CD4-positive, alpha-beta memory T cell (primary cell): Measurements from ENCODE around the gene SHISAL1. TPM values are rescaled to one million over a fixed set of nuclear protein-coding genes. Genes with fewer than 3 reads are reported as not detected.

Source experiments
- CTCF ChIA-PET: fragments of 350-600 bp; sonication (Branson Sonifier 250); formaldehyde crosslinking; loops from one replicate; lab custom pipeline; 2021; ENCODE audit warnings: inconsistent platforms; ENCODE audit not compliant: partially characterized antibody; lab: Charles Lee
- POLR2A ChIA-PET: fragments of 350-600 bp; sonication (Branson Sonifier 250); formaldehyde crosslinking; loops from one replicate; lab custom pipeline; 2021; ENCODE audit not compliant: partially characterized antibody; lab: Charles Lee
- DNase-seq, 5 donors: peaks; one replicate each; pipeline versions ENCODE4 v3.0.0 to v3.0.0-alpha.2; 2020 to 2022; ENCODE audit warnings: mixed read lengths in 1 of 5
- H3K27ac ChIP-seq: one replicate; pipeline ENCODE4 v1.7.0; 2013; ENCODE audit warnings: low read depth, low read length
- H3K27me3 ChIP-seq: 2 replicates; pipeline ENCODE4 v1.7.0; 2013; ENCODE audit warnings: mild to moderate bottlenecking, low read length, moderate library complexity; ENCODE audit not compliant: insufficient read depth
- H3K36me3 ChIP-seq: 2 replicates; pipeline ENCODE4 v1.7.0; 2013; ENCODE audit warnings: mild to moderate bottlenecking, low read length, moderate library complexity; ENCODE audit not compliant: insufficient read depth
- H3K4me1 ChIP-seq: 2 replicates; pipeline ENCODE4 v1.7.0; 2013; ENCODE audit warnings: mild to moderate bottlenecking, low read length, moderate library complexity; ENCODE audit not compliant: insufficient read depth
- H3K4me3 ChIP-seq, 2 donors: one replicate each; pipeline ENCODE4 v1.7.0; 2013; ENCODE audit warnings: low read length in 2 of 2, mild to moderate bottlenecking in 1 of 2
- H3K9me3 ChIP-seq, 2 donors: one replicate each; pipeline ENCODE4 v1.7.0; 2013; ENCODE audit warnings: low read length in 2 of 2, control low read depth in 1 of 2; ENCODE audit not compliant: control insufficient read depth in 1 of 2
- H3K27ac Mint-ChIP-seq, 7 donors: one replicate each; pipeline ENCODE4 v1.8.0; 2020 to 2021; ENCODE audit warnings: mixed read lengths in 7 of 7, mild to moderate bottlenecking in 6 of 7, inconsistent platforms in 3 of 7, moderate library complexity in 3 of 7
- H3K27me3 Mint-ChIP-seq, 2 donors: one replicate each; pipeline ENCODE4 v1.8.0; 2020 to 2021; ENCODE audit warnings: mixed read lengths in 2 of 2
- H3K36me3 Mint-ChIP-seq, 2 donors: one replicate each; pipeline ENCODE4 v1.8.0; 2020 to 2021; ENCODE audit warnings: mixed read lengths in 2 of 2, inconsistent platforms in 1 of 2, mild to moderate bottlenecking in 1 of 2
- H3K4me1 Mint-ChIP-seq, 4 donors: one replicate each; pipeline ENCODE4 v1.8.0; 2020 to 2021; ENCODE audit warnings: mixed read lengths in 4 of 4, mild to moderate bottlenecking in 1 of 4
- H3K4me3 Mint-ChIP-seq, 8 donors: one replicate each; pipeline ENCODE4 v1.8.0; 2020 to 2021; ENCODE audit warnings: mixed read lengths in 8 of 8, mild to moderate bottlenecking in 7 of 8, moderate library complexity in 6 of 8, inconsistent platforms in 3 of 8
- H3K9me3 Mint-ChIP-seq, 8 donors: one replicate each; pipeline ENCODE4 v1.8.0; 2020 to 2021; ENCODE audit warnings: mixed read lengths in 8 of 8, mild to moderate bottlenecking in 5 of 8, inconsistent platforms in 3 of 8, moderate library complexity in 1 of 8
- intact Hi-C: fragments of 100-400 bp; cut with micrococcal nuclease; formaldehyde crosslinking; loops from one replicate; pipeline ENCODE4 v1.15.1; 2023
- polyA plus RNA-seq, 2 donors: library from polyadenylated mRNA; unstranded; fragments of 300-500 nt; fragmentation: Illumina TruSeq; gene quantifications; one replicate each; pipeline ENCODE4 v1.2.3, GENCODE V29; 2021
- total RNA-seq, 2 experiments: library from RNA; stranded (reverse); gene quantifications; one replicate each; pipeline ENCODE4 v1.2.3, GENCODE V29; 2021

Gene SHISAL1
- total and polyA plus RNA-seq, 4 experiments from 2014 or later = not detected

DNA sequence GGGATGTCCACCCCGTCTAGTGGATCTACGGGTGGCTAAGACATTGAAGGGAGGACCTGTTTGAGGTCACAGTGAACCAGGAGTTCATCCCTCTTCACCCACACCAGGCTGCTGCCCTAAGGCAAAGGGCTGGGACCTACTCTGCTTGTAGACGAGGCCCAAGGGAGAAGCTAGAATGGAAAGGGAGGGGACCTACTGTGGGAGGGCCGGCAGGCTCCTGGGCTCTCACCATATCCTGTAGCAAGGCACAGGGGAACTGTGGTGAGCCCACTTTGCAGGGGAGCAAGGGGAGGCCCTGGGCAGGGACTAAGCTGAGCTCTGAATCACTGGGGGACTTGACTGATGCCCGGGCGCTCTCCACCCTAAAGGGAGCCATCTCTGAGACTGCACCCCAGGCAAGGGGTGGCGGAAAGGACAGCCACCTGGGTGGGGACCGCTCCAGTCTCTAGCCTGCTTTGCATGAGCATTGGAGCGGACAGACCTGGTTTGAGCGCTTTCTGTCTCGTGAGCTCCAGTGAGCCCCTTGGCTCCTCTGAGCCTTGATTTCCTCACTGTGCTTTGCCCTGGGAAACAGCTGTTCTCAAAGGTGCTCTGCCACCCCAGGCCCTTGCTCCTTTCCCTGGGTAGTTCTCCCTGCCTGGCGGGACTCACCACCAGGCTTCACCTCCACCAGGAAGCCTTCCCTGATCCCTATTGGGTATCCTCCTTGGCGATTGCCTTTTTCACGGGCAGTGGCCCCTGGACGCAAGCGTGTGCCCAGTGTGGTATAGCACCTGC is 107.8 kb downstream of the SHISAL1 start:
- peak overlapping the region in 1 of 7 donors; percentile 29 for H3K27ac Mint-ChIP-seq
- intact Hi-C loops = no loop called here
- peaks cover 1 to 11% (median 4%) of the 10 kb centered on the region in 4 donors for H3K4me1 Mint-ChIP-seq
- peaks cover 31 to 45% of the 10 kb centered on the region in 2 donors for H3K36me3 Mint-ChIP-seq
- Histone ChIP-seq H3K27ac (no peak overlapping the region), H3K9me3 (no peaks in the 10 kb centered on the region), H3K27me3 (no peaks in the 10 kb centered on the region), H3K4me1 (no peaks in the 10 kb centered on the region), H3K4me3 (no peak overlapping the region), H3K36me3 (no peaks in the 10 kb centered on the region)
- H3K4me3 Mint-ChIP-seq = no peak overlapping the region
- CTCF ChIA-PET = no interaction called here
- no peak for DNase-seq
- H3K27me3 Mint-ChIP-seq = no peaks in the 10 kb centered on the region
- POLR2A ChIA-PET = no interaction called here
- peaks cover 0 to 12% (median 8%) of the 10 kb centered on the region in 8 donors for H3K9me3 Mint-ChIP-seq

DNA sequence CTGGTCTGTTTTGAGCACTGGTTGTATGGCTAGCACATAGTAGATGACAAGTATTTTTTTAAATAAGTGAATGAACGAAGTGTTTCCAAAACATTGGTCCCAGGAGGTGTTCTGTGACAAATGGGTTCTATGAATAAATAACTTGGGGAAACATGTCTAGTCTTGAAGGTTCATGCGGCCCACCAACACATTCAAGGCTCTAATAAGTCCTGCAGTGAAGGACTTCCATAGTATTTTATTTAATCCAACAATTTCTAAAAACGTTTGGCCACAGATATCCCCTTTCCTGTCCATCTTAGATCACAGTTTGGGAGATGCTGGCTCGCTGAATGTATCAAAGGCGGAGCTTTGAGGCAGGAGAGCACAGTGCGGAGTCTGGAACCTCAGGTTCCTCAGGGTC is 109.5 kb downstream of the SHISAL1 start:
- H3K9me3 ChIP-seq = no peaks in the 10 kb centered on the region
- Mint-ChIP-seq H3K27ac (peak overlapping the region in 1 of 7 donors; percentile 8), H3K4me3 (no peak overlapping the region), H3K9me3 (peaks cover 0 to 2% (median 0%) of the 10 kb centered on the region in 8 donors), H3K4me1 (peaks cover 8 to 13% (median 11%) of the 10 kb centered on the region in 4 donors), H3K27me3 (no peaks in the 10 kb centered on the region), H3K36me3 (peaks cover 35 to 54% of the 10 kb centered on the region in 2 donors)
- intact Hi-C loops = no loop called here
- ChIA-PET POLR2A (interaction anchor here (1.4 kb wide), 1 partner anchor 22 kb away, joined by 4 read pairs; the partner anchor contains the start of gene PARVG), CTCF (no interaction called here)
- no peak overlapping the region for H3K27ac ChIP-seq
- DNase-seq = no peak
- H3K36me3 ChIP-seq = peaks cover 11% of the 10 kb centered on the region
- no peaks in the 10 kb centered on the region for H3K4me1 ChIP-seq
- H3K27me3 ChIP-seq = no peaks in the 10 kb centered on the region
- H3K4me3 ChIP-seq = no peak overlapping the region

DNA sequence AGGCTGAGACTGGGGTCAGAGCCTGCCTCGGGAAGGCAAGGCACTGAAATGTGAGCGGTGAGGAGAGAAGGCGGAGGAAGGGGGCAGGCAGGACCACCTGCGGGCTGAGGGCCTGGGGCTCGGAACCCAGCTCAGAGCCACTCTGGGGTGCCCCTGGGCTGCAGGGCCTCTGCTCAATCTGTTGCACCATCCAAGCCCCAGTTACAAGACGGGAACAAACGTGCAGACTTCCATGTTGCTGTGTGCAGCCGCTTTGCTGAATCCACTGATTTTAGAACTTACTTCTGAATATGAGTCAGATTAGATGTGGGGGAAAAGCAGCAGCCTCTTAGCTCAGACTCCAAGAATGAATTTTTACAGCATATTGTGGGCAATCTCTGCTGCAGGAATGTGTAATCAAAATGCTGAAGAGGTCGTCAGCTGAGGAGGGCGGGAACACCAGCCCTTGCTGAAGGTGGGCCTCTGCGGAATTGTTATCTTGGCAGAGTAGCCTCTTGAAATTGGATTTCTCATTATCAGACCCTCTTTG is 110.4 kb downstream of the SHISAL1 start:
- Mint-ChIP-seq H3K27me3 (no peaks in the 10 kb centered on the region), H3K36me3 (peaks cover 40 to 57% of the 10 kb centered on the region in 2 donors), H3K9me3 (no peaks in the 10 kb centered on the region), H3K27ac (no peak overlapping the region), H3K4me3 (no peak overlapping the region), H3K4me1 (peaks cover 8 to 13% (median 10%) of the 10 kb centered on the region in 4 donors)
- Histone ChIP-seq H3K4me3 (no peak overlapping the region), H3K27me3 (no peaks in the 10 kb centered on the region), H3K27ac (no peak overlapping the region), H3K4me1 (no peaks in the 10 kb centered on the region), H3K36me3 (peaks cover 13% of the 10 kb centered on the region), H3K9me3 (no peaks in the 10 kb centered on the region)
- CTCF ChIA-PET = no interaction called here
- DNase-seq = no peak
- intact Hi-C loops = no loop called here
- POLR2A ChIA-PET = interaction anchor here (1.4 kb wide), 1 partner anchor 21 kb away, joined by 4 read pairs; the partner anchor contains the start of gene PARVG

DNA sequence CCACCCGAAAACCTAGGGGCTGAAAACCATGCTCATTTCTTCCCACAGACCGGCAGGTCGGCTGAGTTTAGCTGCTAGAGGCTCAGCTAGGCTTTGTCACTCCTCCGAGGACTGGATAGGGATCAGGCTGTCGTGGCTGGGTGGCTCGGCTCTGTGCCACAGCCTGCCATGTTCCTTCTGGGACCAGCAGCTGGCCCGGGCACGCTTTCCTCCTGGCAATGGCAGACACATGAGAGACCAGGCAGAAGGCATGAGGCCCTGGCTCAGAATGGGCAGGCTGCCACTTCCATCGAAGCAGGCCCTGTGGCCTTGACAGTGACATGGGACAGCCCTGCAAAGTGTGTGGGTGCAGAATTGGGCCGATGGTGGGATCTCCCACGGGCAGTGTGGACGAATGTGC is 111.1 kb downstream of the SHISAL1 start:
- Histone ChIP-seq H3K36me3 (peaks cover 13% of the 10 kb centered on the region), H3K27ac (no peak overlapping the region), H3K27me3 (no peaks in the 10 kb centered on the region), H3K4me3 (no peak overlapping the region), H3K9me3 (no peaks in the 10 kb centered on the region), H3K4me1 (no peaks in the 10 kb centered on the region)
- Mint-ChIP-seq H3K4me1 (peaks cover 8 to 13% (median 10%) of the 10 kb centered on the region in 4 donors), H3K27me3 (no peaks in the 10 kb centered on the region), H3K9me3 (no peaks in the 10 kb centered on the region), H3K36me3 (peaks cover 40 to 57% of the 10 kb centered on the region in 2 donors), H3K4me3 (no peak overlapping the region), H3K27ac (peak overlapping the region in 1 of 7 donors; percentile 15)
- DNase-seq = no peak
- ChIA-PET POLR2A (interaction anchor here (1.0 kb wide), 1 partner anchor 21 kb away, joined by 3 read pairs; the partner anchor contains the start of gene PARVG), CTCF (no interaction called here)
- intact Hi-C loops = no loop called here

DNA sequence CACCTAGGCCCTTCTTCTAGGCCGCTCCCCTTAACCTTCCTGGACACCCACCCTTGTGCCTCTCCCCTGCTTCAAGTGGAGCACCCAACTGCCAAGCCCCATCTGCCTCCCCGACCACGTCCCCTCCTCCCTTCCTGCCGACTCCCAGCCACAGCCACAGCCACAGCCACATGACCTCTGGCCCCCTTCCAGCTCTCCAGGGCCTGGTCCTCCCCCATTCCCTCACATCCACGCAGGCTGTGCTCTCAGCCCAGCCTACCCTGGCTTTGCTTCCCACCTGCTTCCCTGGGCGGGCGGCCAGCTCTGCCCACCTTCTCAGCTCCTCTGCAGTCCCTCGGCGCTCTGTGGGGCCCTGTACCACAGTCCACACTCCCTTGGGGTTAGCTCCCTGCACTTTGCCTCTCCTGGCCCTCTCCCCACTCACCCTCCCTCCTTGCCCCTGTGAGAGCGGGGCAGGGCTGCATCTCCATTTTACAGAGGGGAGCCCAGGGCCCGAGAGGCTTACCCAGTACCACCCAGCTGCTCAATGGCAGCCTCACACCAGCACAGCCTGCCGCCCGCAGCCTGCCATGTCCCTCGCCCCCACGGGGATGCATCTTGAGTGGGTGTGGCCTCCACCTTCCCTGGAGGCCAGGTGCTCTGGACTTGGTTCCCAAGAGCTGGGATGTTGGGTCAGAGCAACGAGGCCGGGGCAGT is 111.7 kb downstream of the SHISAL1 start:
- H3K36me3 ChIP-seq = peaks cover 13% of the 10 kb centered on the region
- H3K4me1 ChIP-seq = no peaks in the 10 kb centered on the region
- H3K9me3 ChIP-seq = no peaks in the 10 kb centered on the region
- intact Hi-C loops = no loop called here
- Mint-ChIP-seq H3K9me3 (no peaks in the 10 kb centered on the region), H3K4me3 (no peak overlapping the region), H3K4me1 (peaks cover 8 to 13% (median 10%) of the 10 kb centered on the region in 4 donors), H3K27me3 (no peaks in the 10 kb centered on the region), H3K27ac (peak overlapping the region in 3 of 7 donors; percentile 25 to 57 (median 30)), H3K36me3 (peaks cover 40 to 56% of the 10 kb centered on the region in 2 donors)
- ChIA-PET CTCF (interaction anchor here (1.4 kb wide), 1 partner anchor 208 kb away, joined by 3 read pairs; no protein-coding TSS in a partner anchor), POLR2A (interaction anchor here (1.0 kb wide), 1 partner anchor 20 kb away, joined by 3 read pairs; the partner anchor contains the start of gene PARVG)
- DNase-seq = no peak
- no peak overlapping the region for H3K27ac ChIP-seq
- H3K4me3 ChIP-seq = no peak overlapping the region
- no peaks in the 10 kb centered on the region for H3K27me3 ChIP-seq

DNA sequence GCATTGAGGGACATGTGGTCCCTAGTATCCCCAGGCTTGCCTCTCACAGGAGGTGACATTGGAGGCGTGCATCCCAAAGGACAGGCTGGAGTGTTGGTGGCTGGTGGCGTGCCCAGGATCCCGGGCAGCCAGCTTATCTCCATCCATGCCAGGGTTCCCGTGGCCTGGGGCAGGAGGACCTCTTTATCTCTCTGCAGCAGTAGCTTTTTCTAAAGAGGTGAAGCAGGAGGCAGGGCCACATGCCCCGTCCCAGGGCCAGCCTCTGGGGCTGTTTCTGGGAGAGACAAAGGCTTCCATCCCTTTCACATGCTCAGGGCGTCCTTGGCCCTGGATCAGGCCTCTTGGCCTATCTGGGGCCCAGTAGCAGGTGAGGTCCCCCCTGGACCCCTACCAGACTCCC is 112.3 kb downstream of the SHISAL1 start:
- Histone ChIP-seq H3K36me3 (peaks cover 13% of the 10 kb centered on the region), H3K9me3 (no peaks in the 10 kb centered on the region), H3K27me3 (no peaks in the 10 kb centered on the region), H3K4me3 (no peak overlapping the region), H3K4me1 (no peaks in the 10 kb centered on the region), H3K27ac (no peak overlapping the region)
- H3K4me3 Mint-ChIP-seq = no peak overlapping the region
- H3K27me3 Mint-ChIP-seq = no peaks in the 10 kb centered on the region
- peak overlapping the region in 1 of 7 donors; percentile 66 for H3K27ac Mint-ChIP-seq
- ChIA-PET POLR2A (no interaction called here), CTCF (interaction anchor here (1.4 kb wide), 1 partner anchor 207 kb away, joined by 3 read pairs; no protein-coding TSS in a partner anchor)
- H3K4me1 Mint-ChIP-seq = peaks cover 8 to 13% (median 10%) of the 10 kb centered on the region in 4 donors
- intact Hi-C loops = no loop called here
- H3K36me3 Mint-ChIP-seq = peaks cover 40 to 56% of the 10 kb centered on the region in 2 donors
- H3K9me3 Mint-ChIP-seq = no peaks in the 10 kb centered on the region
- DNase-seq = no peak

DNA sequence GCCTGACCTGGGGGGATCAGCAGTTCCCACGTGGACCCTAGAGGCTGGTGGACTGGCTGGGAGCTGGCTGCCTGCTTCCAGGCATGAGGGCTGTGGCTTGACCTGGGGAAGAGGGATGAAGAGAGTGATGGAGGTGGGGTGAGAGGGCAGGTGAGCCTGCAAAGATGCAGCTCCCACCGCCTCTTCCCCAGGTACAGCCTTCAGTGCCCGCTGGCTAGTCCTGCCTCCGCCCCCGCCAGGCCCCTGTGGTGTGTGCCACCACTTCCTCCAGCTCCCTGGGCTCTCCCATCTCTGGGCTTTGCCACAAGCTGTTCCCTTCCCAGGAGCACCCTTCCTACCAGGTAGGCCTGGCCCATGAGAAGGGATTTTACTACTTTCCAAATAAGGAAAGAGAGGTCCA is 112.9 kb downstream of the SHISAL1 start:
- H3K27ac ChIP-seq = no peak overlapping the region
- H3K27me3 Mint-ChIP-seq = no peaks in the 10 kb centered on the region
- H3K4me3 Mint-ChIP-seq = no peak overlapping the region
- no peak for DNase-seq
- no peaks in the 10 kb centered on the region for H3K9me3 Mint-ChIP-seq
- no peaks in the 10 kb centered on the region for H3K9me3 ChIP-seq
- H3K4me1 ChIP-seq = no peaks in the 10 kb centered on the region
- no peak overlapping the region for H3K4me3 ChIP-seq
- peaks cover 13% of the 10 kb centered on the region for H3K36me3 ChIP-seq
- H3K4me1 Mint-ChIP-seq = peaks cover 8 to 17% (median 10%) of the 10 kb centered on the region in 4 donors
- intact Hi-C loops = no loop called here
- CTCF ChIA-PET = no interaction called here
- no peaks in the 10 kb centered on the region for H3K27me3 ChIP-seq
- POLR2A ChIA-PET = no interaction called here
- H3K36me3 Mint-ChIP-seq = peaks cover 41 to 54% of the 10 kb centered on the region in 2 donors
- no peak overlapping the region for H3K27ac Mint-ChIP-seq
